ENCODE results near the gene BMI1.
"Not testable (repeated sequence)": the region's sequence is repeated elsewhere in the genome, so short reads cannot be mapped to it uniquely, and the experiment has no call there.

Gene BMI1

DNA sequence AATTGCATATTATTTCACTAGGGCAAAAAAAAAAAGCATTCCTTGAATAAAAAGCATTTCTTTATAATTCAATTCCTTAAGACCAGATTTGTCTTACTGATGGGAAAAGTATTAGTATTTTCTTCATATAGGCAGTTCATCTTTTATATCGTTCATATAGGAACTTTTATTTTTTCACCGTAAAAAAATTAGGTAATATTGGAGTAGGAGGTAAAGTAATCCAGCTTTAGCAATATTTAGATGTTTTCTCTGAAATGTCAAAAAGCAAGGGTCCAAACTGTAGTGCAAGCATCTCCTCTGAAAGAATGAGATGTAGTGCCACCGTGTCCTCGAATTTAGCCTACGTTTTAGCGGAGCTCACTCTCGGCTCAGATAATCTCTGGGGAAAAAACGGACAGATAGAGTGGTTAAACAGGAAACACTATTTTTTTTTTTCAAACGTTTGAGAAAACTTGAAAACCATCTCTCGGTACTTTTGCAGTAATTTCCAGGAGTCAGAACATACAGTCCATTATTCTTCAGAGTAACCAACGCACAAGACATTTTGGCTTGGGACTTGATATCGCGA lies 18.9 kb downstream of the BMI1 start:
- DNase-seq (ENCODE audit: low read depth, low spot score), result no peak

- no peak for DNase-seq (ENCODE audit: low read depth, low spot score)
These were observed 19.7 kb downstream of the BMI1 start for GRCh38 chr10:22340329-22341189.

GRCh38 chr10:22341190-22341925 lies 20.5 kb downstream of the BMI1 start:
- DNase-seq (ENCODE audit: low read depth, low spot score), result no peak

DNA sequence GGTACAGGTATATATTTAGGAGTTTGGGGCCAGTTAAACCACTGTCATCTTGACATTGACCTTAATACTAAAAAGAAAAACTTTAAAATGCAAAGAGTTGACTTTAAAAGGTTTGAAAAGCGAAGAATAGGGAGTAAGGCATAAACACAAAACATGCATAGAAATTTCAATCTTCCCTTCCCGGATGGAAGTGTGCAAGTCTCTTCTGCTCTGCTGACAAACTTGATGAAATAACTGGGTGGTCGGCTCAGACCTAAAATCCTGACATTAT lies 21.0 kb downstream of the BMI1 start:
- DNase-seq (ENCODE audit: low read depth, low spot score), result no peak

GRCh38 chr10:22342421-22342820 lies 21.5 kb downstream of the BMI1 start:
- DNase-seq (ENCODE audit: low read depth, low spot score), result no peak

- DNase-seq (ENCODE audit: low read depth, low spot score), result no peak
These were observed 22.8 kb downstream of the BMI1 start for GRCh38 chr10:22343731-22344130.

DNA sequence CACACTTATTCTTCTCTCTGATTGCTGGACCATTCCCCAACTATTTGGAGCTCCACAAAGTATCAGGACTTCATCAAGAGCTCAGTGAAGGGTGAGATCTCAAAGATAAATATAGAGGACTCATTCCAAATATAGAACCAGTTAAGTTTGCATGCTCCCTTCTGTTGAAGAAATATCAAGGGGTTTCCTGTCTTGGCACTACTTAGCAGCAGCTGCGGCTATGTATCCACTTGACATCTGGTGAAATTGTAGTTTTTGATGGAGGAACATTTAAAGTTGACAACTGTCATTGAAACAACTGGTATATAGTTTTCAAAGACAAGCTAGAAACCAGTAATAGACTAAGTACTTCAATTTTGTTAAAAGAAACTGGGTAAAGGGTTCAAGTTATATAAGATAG lies 23.4 kb downstream of the BMI1 start:
- DNase-seq (ENCODE audit: low read depth, low spot score), result no peak

GRCh38 chr10:22344781-22345300 lies 23.9 kb downstream of the BMI1 start:
- no peak for DNase-seq (ENCODE audit: low read depth, low spot score)

DNA sequence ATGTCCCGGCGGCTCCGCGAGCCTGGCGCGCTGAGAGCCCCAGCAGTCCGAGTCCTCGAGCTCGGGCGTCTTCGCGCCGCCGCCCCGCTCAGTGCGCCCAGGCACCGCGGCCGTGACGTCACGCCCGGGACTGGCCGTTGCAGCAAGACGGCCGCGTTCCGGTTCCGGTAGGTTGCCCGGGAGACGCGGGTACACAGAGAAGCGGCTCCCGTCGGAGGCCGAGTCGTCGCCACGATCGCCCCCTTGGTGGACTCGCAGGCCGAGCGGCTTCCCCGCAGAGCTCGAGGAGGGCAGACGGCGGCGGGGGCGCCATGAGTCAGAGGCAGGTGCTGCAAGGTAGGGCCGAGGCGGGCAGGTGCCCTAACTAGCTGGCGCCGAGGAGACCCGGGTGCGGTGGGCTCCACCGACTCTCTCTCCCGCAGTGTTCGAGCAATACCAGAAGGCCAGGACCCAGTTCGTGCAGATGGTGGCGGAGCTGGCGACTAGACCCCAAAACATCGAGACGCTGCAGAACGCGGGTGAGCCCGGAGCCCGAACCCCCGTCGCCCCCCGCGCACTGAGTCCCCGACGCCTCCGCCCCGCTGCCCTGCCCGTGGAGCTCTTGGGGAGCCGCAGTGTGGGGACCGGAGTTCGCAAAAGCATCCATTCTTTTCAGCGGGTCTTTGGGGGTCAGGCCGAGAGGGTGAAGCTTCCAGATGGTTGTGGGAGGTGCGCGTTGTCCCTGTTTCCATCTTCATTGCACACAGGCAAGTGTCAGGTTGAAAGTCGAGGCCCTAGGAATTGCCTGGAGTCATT lies 24.6 kb downstream of the BMI1 start, which contains the start of gene SPAG6:
SPAG6 (plus strand) TSS at position 196 of the 795 bp plus-strand sequence; CDS start at position 312, 116 bp downstream.
- DNase-seq (ENCODE audit: low read depth, low spot score), result no peak

- DNase-seq (ENCODE audit: low read depth, low spot score), result no peak
These were observed 25.3 kb downstream of the BMI1 start for GRCh38 chr10:22346096-22346661.

GRCh38 chr10:22349755-22350154 lies 28.9 kb downstream of the BMI1 start:
- DNase-seq (ENCODE audit: low read depth, low spot score), result no peak

GRCh38 chr10:22351131-22351703 lies 30.3 kb downstream of the BMI1 start:
- DNase-seq (ENCODE audit: low read depth, low spot score), result no peak

- no peak for DNase-seq (ENCODE audit: low read depth, low spot score)
These were observed 35.5 kb downstream of the BMI1 start for GRCh38 chr10:22356324-22356873.

DNA sequence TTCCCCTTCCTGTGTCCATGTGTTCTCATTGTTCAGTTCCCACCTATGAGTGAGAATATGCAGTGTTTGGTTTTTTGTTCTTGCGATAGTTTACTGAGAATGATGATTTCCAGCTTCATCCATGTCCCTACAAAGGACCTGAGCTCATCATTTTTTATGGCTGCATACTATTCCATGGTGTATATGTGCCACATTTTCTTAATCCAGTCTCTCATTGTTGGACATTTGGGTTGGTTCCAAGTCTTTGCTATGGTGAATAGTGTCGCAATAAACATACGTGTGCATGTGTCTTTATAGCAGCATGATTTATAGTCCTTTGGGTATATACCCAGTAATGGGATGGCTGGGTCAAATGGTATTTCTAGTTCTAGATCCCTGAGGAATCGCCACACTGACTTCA lies 36.9 kb downstream of the BMI1 start:
- DNase-seq (ENCODE audit: low read depth, low spot score), result not testable (repeated sequence)

DNA sequence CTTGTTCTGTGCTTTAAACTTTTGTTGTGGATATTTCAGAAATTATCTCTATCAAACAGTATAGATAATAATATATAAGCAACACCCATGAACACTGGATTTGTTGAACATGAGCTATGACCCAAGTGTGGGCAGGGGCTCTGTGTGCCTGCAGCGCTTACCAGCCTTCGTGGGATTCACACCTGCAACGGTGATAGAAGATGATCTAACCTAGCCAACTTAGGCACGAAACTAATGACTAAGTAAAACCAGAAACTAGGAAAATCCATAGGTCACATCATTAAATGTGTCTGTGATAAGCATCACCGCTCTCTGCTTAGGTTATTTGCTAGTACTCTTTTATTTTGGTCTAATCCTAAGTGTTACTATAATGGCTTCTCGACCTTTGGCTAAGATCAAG lies 42.4 kb downstream of the BMI1 start:
- no peak for DNase-seq (ENCODE audit: low read depth, low spot score)

DNA sequence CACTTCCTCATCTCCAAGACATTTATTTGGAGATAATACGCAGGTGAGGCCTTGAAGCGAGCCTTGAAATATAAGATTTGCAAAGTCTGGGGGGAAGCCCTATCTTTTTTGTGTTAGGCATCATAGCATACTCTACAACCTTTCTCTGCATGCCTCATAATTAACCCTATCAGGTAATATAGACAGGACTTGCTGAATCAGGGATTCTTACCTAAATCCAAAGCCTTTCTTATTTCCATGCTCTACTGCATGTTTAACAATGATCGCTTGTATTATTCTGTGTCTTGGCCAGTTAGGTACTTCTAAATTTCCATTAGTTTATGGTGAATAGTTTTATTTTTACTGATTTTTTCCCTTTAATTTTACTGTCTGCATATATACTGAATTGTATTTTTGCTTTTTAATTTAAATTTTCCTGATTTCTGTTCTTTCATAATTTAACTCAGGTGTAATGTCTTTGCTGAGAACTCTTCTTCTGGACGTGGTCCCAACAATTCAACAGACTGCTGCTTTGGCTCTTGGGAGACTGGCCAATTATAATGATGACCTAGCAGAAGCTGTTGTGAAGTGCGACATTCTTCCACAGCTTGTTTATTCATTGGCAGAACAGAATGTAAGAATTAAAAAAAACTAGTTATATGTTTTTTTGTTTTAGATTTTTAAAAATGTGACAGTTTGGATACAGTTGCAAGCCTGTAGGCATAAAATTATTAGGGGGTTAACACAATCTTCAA lies 43.7 kb downstream of the BMI1 start:
- DNase-seq (ENCODE audit: low read depth, low spot score), result no peak

GRCh38 chr10:22365233-22365632 lies 44.3 kb downstream of the BMI1 start:
- no peak for DNase-seq (ENCODE audit: low read depth, low spot score)

GRCh38 chr10:22365644-22366434 lies 44.9 kb downstream of the BMI1 start:
- no peak for DNase-seq (ENCODE audit: low read depth, low spot score)

GRCh38 chr10:22366435-22366703 lies 45.5 kb downstream of the BMI1 start:
- no peak for DNase-seq (ENCODE audit: low read depth, low spot score)

Measured in activated CD4-positive, CD25-positive, alpha-beta regulatory T cell treated with anti-CD3 and anti-CD28 coated beads, Interleukin-2, amount 50 U/mL, for 16 hours (primary cell).